ENCODE measurements around the gene FAF1. TPM values are rescaled to one million over a fixed set of nuclear protein-coding genes. Genes with fewer than 3 reads are reported as not detected.

The FAF1 gene
- total and polyA plus RNA-seq, 9 of the 15 experiments (the other 6 are each of a cell fraction or from before 2014, with no cell fraction given), result 48.7 to 225 (median 118) TPM

DNA sequence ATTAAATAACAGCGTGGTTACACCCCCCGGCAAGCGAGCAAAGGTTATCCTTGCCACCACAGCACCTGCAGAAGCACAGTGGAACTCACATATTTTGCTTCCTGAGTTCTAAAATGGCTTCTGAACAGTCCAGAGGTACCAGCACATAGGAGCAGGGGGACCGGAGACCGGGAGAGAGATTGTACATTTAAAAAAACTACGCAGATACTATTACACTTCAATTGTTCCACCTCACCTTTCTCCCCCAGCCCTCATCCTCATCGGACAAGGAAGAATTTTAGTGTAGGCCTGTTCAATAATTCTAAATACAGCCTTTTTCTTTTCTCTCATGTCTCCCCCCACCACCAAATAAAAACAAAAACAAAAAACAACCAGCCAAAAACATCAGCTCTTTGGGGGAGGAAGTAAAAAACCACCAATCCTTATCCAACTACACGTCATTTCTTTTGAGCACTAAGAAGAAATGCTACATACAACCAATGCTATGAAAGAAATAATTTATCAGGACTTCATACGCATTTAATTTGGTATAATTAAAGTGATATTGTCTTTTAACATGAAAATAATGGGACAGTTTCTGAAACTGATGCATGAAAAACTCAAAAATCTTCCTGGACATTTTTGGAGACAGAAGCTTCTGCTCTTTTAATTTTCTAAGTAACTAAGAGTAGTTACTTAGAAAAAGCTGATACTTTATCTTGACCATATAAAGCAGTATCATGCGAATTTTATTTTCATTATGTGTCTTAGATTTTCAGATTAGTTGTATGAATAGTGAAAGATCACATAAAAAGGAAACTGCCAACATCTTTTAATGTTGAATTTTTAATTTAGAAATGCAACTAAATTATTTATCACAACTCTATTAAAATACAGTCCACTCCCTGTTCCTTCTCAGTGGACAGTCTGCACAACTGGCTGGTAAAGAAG lies 19.1 kb upstream of the FAF1 start (continued):
- TF ChIP-seq, protein P1, sequence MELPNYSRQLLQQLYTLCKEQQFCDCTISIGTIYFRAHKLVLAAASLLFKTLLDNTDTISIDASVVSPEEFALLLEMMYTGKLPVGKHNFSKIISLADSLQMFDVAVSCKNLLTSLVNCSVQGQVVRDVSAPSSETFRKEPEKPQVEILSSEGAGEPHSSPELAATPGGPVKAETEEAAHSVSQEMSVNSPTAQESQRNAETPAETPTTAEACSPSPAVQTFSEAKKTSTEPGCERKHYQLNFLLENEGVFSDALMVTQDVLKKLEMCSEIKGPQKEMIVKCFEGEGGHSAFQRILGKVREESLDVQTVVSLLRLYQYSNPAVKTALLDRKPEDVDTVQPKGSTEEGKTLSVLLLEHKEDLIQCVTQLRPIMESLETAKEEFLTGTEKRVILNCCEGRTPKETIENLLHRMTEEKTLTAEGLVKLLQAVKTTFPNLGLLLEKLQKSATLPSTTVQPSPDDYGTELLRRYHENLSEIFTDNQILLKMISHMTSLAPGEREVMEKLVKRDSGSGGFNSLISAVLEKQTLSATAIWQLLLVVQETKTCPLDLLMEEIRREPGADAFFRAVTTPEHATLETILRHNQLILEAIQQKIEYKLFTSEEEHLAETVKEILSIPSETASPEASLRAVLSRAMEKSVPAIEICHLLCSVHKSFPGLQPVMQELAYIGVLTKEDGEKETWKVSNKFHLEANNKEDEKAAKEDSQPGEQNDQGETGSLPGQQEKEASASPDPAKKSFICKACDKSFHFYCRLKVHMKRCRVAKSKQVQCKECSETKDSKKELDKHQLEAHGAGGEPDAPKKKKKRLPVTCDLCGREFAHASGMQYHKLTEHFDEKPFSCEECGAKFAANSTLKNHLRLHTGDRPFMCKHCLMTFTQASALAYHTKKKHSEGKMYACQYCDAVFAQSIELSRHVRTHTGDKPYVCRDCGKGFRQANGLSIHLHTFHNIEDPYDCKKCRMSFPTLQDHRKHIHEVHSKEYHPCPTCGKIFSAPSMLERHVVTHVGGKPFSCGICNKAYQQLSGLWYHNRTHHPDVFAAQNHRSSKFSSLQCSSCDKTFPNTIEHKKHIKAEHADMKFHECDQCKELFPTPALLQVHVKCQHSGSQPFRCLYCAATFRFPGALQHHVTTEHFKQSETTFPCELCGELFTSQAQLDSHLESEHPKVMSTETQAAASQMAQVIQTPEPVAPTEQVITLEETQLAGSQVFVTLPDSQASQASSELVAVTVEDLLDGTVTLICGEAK (IDR thresholded peaks at IDR 0.05), result peak; percentile 44; the same call in 1 of the 2 replicates
- TF ChIP-seq, protein P1 (CRISPR knock-in tag; IDR thresholded peaks at IDR 0.05), result no peak
- TF ChIP-seq ZKSCAN8 (CRISPR knock-in tag; IDR thresholded peaks at IDR 0.05) (peak; percentile 12; the same call in 1 of the 2 replicates), ZNF175 (CRISPR knock-in tag; IDR thresholded peaks at IDR 0.05; ENCODE audit: low read depth) (0 out of 2 replicates have a peak, but pooled peaks have one; percentile 43), KLF13 (tag; IDR thresholded peaks at IDR 0.05; ENCODE audit: borderline replicate concordance, low read depth) (no peak), OTX1 (CRISPR knock-in tag; IDR thresholded peaks at IDR 0.05) (peak; percentile 79; the same call in 1 of the 2 replicates), RAD21 (CRISPR knock-in tag; conservative IDR thresholded peaks at IDR 0.05 in 1 of 2, IDR thresholded peaks at IDR 0.05 in 1 of 2) (0 out of 4 replicates have a peak, but pooled peaks of 1 of the 2 experiments have one; percentile 14), TAF7 (tag; IDR thresholded peaks at IDR 0.05) (peak; percentile 36; the same call in 1 of the 2 replicates), POLR3A (IDR thresholded peaks at IDR 0.05; ENCODE audit: borderline replicate concordance, extremely low read depth, insufficient read depth, insufficient read length) (no peak), ARID2 (IDR thresholded peaks at IDR 0.05) (peak; percentile 59; the same call in 1 of the 2 replicates), KDM1A (IDR thresholded peaks at IDR 0.05) (peak in 1 of 2 experiments; percentile 14; a peak in 1 of 4 replicates), TAF1 (IDR thresholded peaks at IDR 0.05; ENCODE audit: control insufficient read depth, extremely low read depth, insufficient read depth, low read length, severe bottlenecking) (peak; percentile 57), ETS2 (tag; IDR thresholded peaks at IDR 0.05; ENCODE audit: borderline replicate concordance, poor library complexity, severe bottlenecking) (no peak)
- TF ChIP-seq, protein P2, sequence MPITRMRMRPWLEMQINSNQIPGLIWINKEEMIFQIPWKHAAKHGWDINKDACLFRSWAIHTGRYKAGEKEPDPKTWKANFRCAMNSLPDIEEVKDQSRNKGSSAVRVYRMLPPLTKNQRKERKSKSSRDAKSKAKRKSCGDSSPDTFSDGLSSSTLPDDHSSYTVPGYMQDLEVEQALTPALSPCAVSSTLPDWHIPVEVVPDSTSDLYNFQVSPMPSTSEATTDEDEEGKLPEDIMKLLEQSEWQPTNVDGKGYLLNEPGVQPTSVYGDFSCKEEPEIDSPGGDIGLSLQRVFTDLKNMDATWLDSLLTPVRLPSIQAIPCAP (CRISPR knock-in tag; IDR thresholded peaks at IDR 0.05; ENCODE audit: borderline replicate concordance), result no peak
- TF ChIP-seq, protein P3, sequence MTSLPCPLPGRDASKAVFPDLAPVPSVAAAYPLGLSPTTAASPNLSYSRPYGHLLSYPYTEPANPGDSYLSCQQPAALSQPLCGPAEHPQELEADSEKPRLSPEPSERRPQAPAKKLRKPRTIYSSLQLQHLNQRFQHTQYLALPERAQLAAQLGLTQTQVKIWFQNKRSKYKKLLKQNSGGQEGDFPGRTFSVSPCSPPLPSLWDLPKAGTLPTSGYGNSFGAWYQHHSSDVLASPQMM (CRISPR knock-in tag; IDR thresholded peaks at IDR 0.05), result no peak

Data from K562 (cell line).